ENCODE measurements around the gene DENND1A.

Gene DENND1A

GRCh38 chr9:123364241-123364824, 565.6 kb downstream of the DENND1A start:
- no peak overlapping the region for H3K4me3 ChIP-seq (ENCODE audit: low read length, poor library complexity, severe bottlenecking)
- no peak overlapping the region for H3K4me2 ChIP-seq (ENCODE audit: low read depth, low read length, poor library complexity, severe bottlenecking)
- no peaks in the 10 kb centered on the region for H3K27me3 ChIP-seq (ENCODE audit: insufficient read depth, low read length, poor library complexity, severe bottlenecking)
- no peak overlapping the region for H3K9ac ChIP-seq (ENCODE audit: low read depth, low read length, poor library complexity, severe bottlenecking)
- no peak overlapping the region for H2AFZ ChIP-seq (ENCODE audit: low read length)
- H3K9me2 ChIP-seq (replicated peaks; ENCODE audit: low read depth, low read length) = no peaks in the 10 kb centered on the region
- no peaks in the 10 kb centered on the region for H4K20me1 ChIP-seq (ENCODE audit: insufficient read depth, low read length, poor library complexity, severe bottlenecking)
- H3F3A ChIP-seq (ENCODE audit: low read depth) = no peaks in the 10 kb centered on the region
- no peaks in the 10 kb centered on the region for H3K9me3 ChIP-seq (ENCODE audit: insufficient read depth, low read depth, low read length)
- peaks cover 24% of the 10 kb centered on the region for H3K4me1 ChIP-seq (ENCODE audit: insufficient read depth, low read length, poor library complexity, severe bottlenecking)
- TF ChIP-seq EZH2phosphoT487 (IDR thresholded peaks at IDR 0.05; ENCODE audit: borderline replicate concordance) (no peak), CTCF (conservative IDR thresholded peaks at IDR 0.05; ENCODE audit: low read length) (no peak)
- H3K36me3 ChIP-seq (ENCODE audit: insufficient read depth, low read length) = no peaks in the 10 kb centered on the region
- H3K79me2 ChIP-seq (ENCODE audit: insufficient read depth, low read length) = no peaks in the 10 kb centered on the region

- H3K4me2 ChIP-seq (ENCODE audit: low read depth, low read length, poor library complexity, severe bottlenecking) = no peak overlapping the region
- H2AFZ ChIP-seq (ENCODE audit: low read length) = no peak overlapping the region
- TF ChIP-seq CTCF (conservative IDR thresholded peaks at IDR 0.05; ENCODE audit: low read length) = no peak
- TF ChIP-seq EZH2phosphoT487 (IDR thresholded peaks at IDR 0.05; ENCODE audit: borderline replicate concordance) = no peak
- H3K9me3 ChIP-seq (ENCODE audit: insufficient read depth, low read depth, low read length) = no peaks in the 10 kb centered on the region
- no peaks in the 10 kb centered on the region for H3F3A ChIP-seq (ENCODE audit: low read depth)
- no peaks in the 10 kb centered on the region for H3K79me2 ChIP-seq (ENCODE audit: insufficient read depth, low read length)
- H3K9ac ChIP-seq (ENCODE audit: low read depth, low read length, poor library complexity, severe bottlenecking) = no peak overlapping the region
- H3K9me2 ChIP-seq (replicated peaks; ENCODE audit: low read depth, low read length) = no peaks in the 10 kb centered on the region
- H3K4me1 ChIP-seq (ENCODE audit: insufficient read depth, low read length, poor library complexity, severe bottlenecking) = peaks cover 38% of the 10 kb centered on the region
- no peaks in the 10 kb centered on the region for H4K20me1 ChIP-seq (ENCODE audit: insufficient read depth, low read length, poor library complexity, severe bottlenecking)
- H3K27me3 ChIP-seq (ENCODE audit: insufficient read depth, low read length, poor library complexity, severe bottlenecking) = no peaks in the 10 kb centered on the region
- H3K4me3 ChIP-seq (ENCODE audit: low read length, poor library complexity, severe bottlenecking) = no peak overlapping the region
- H3K36me3 ChIP-seq (ENCODE audit: insufficient read depth, low read length) = no peaks in the 10 kb centered on the region
These were observed 567.1 kb downstream of the DENND1A start for GRCh38 chr9:123362856-123363255.

GRCh38 chr9:123361731-123362510, 568.0 kb downstream of the DENND1A start:
- Histone ChIP-seq H3K9me2 (replicated peaks; ENCODE audit: low read depth, low read length) (no peaks in the 10 kb centered on the region), H3F3A (ENCODE audit: low read depth) (no peaks in the 10 kb centered on the region), H3K4me3 (ENCODE audit: low read length, poor library complexity, severe bottlenecking) (no peak overlapping the region), H3K9ac (ENCODE audit: low read depth, low read length, poor library complexity, severe bottlenecking) (no peak overlapping the region), H3K36me3 (ENCODE audit: insufficient read depth, low read length) (no peaks in the 10 kb centered on the region), H3K79me2 (ENCODE audit: insufficient read depth, low read length) (no peaks in the 10 kb centered on the region), H2AFZ (ENCODE audit: low read length) (no peak overlapping the region), H3K27me3 (ENCODE audit: insufficient read depth, low read length, poor library complexity, severe bottlenecking) (no peaks in the 10 kb centered on the region), H4K20me1 (ENCODE audit: insufficient read depth, low read length, poor library complexity, severe bottlenecking) (no peaks in the 10 kb centered on the region), H3K4me1 (ENCODE audit: insufficient read depth, low read length, poor library complexity, severe bottlenecking) (peaks cover 47% of the 10 kb centered on the region), H3K9me3 (ENCODE audit: insufficient read depth, low read depth, low read length) (no peaks in the 10 kb centered on the region), H3K4me2 (ENCODE audit: low read depth, low read length, poor library complexity, severe bottlenecking) (no peak overlapping the region)
- TF ChIP-seq EZH2phosphoT487 (IDR thresholded peaks at IDR 0.05; ENCODE audit: borderline replicate concordance) = no peak
- no peak for TF ChIP-seq CTCF (conservative IDR thresholded peaks at IDR 0.05; ENCODE audit: low read length)
